IMR-90 (cell line): Measurements from ENCODE around the gene ADAMTSL2. TPM values are rescaled to one million over a fixed set of nuclear protein-coding genes. Genes with fewer than 3 reads are reported as not detected.

ENCODE experiments used
- ATAC-seq: fragments of 200-7000 bp; cut with Tn5 transposase; 2 replicates; pipeline ENCODE4 v1.9.1; 2020; ENCODE audit warnings: low read depth, mild to moderate bottlenecking, moderate library complexity
- BruUV-seq: library from RNA; stranded (reverse); fragments of 400-500 nt; replicated peaks from 2 replicates; lab custom pipeline; 2021; lab: Mats Ljungman, UMichigan
- CTCF ChIA-PET: fragments of 300-600 bp; formaldehyde crosslinking; extraction: SDS; loops from one replicate; lab custom pipeline; 2021; ENCODE audit warnings: antibody characterized with exemption; lab: Yijun Ruan, JAX
- POLR2A ChIA-PET: fragments of 300-600 bp; sonication (Branson Sonifier 250); formaldehyde crosslinking; loops from one replicate; lab custom pipeline; 2022; ENCODE audit warnings: antibody characterized with exemption; ENCODE audit not compliant: unreplicated experiment; lab: Charles Lee
- DNase-seq: peaks from one replicate; pipeline ENCODE4 v3.0.0; 2013
- H2AFZ ChIP-seq: replicated peaks from 2 replicates; pipeline ENCODE3; 2013; ENCODE audit warnings: low read length, mild to moderate bottlenecking; ENCODE audit not compliant: poor library complexity
- H2AK5ac ChIP-seq: 2 replicates; pipeline ENCODE4 v1.6.1; 2013; ENCODE audit warnings: low read depth, low read length, inconsistent platforms
- H2AK9ac ChIP-seq: replicated peaks from 2 replicates; pipeline ENCODE3; 2013; ENCODE audit warnings: mild to moderate bottlenecking, low read depth, low read length, moderate library complexity; ENCODE audit not compliant: poor library complexity
- H2BK120ac ChIP-seq: 2 replicates; pipeline ENCODE4 v1.6.1; 2013; ENCODE audit warnings: low read depth, low read length, inconsistent platforms
- H2BK15ac ChIP-seq: 3 replicates; pipeline ENCODE4 v1.6.1; 2013; ENCODE audit warnings: low read depth, low read length, inconsistent platforms
- H2BK20ac ChIP-seq: 2 replicates; pipeline ENCODE4 v1.6.1; 2013; ENCODE audit warnings: low read depth, mild to moderate bottlenecking, inconsistent platforms, low read length, moderate library complexity
- H2BK5ac ChIP-seq: 2 replicates; pipeline ENCODE4 v1.6.1; 2013; ENCODE audit warnings: mild to moderate bottlenecking, low read depth, low read length, inconsistent platforms; ENCODE audit not compliant: poor library complexity, severe bottlenecking
- H3K14ac ChIP-seq: replicated peaks from 2 replicates; pipeline ENCODE4 v1.6.1; 2013; ENCODE audit warnings: low read depth, low read length, inconsistent platforms
- H3K18ac ChIP-seq: 2 replicates; pipeline ENCODE4 v1.6.1; 2013; ENCODE audit warnings: low read depth, low read length, control low read depth
- H3K23ac ChIP-seq: 2 replicates; pipeline ENCODE4 v1.6.1; 2013; ENCODE audit warnings: low read depth, low read length, inconsistent platforms
- H3K27ac ChIP-seq: 2 replicates; pipeline ENCODE4 v1.5.1; 2013; ENCODE audit warnings: mild to moderate bottlenecking, control low read depth, low read length; ENCODE audit not compliant: insufficient read depth
- H3K27me3 ChIP-seq: 2 replicates; pipeline ENCODE4 v1.6.1; 2013; ENCODE audit warnings: low read length; ENCODE audit not compliant: control insufficient read depth, insufficient read depth
- H3K36me3 ChIP-seq: 2 replicates; pipeline ENCODE4 v1.6.1; 2013; ENCODE audit warnings: low read length, mixed read lengths; ENCODE audit not compliant: control insufficient read depth, insufficient read depth
- H3K4ac ChIP-seq: 2 replicates; pipeline ENCODE4 v1.6.1; 2013; ENCODE audit warnings: low read depth, low read length, inconsistent platforms
- H3K4me1 ChIP-seq: 2 replicates; pipeline ENCODE4 v1.6.1; 2013; ENCODE audit warnings: low read length, mixed read lengths; ENCODE audit not compliant: control insufficient read depth, insufficient read depth
- H3K4me2 ChIP-seq: 2 replicates; pipeline ENCODE4 v1.6.1; 2013; ENCODE audit warnings: low read depth, mild to moderate bottlenecking, control low read depth, low read length, moderate library complexity
- H3K4me3 ChIP-seq: 2 replicates; pipeline ENCODE4 v1.5.1; 2013; ENCODE audit warnings: low read depth, mild to moderate bottlenecking, control low read depth, low read length, moderate library complexity; ENCODE audit not compliant: insufficient read depth
- H3K56ac ChIP-seq: 2 replicates; pipeline ENCODE4 v1.6.1; 2013; ENCODE audit warnings: low read length, inconsistent platforms; ENCODE audit not compliant: insufficient read depth; ENCODE audit errors: extremely low read depth
- H3K79me1 ChIP-seq, 2 experiments: 2 replicates each; pipeline ENCODE4 v1.6.1; 2013; ENCODE audit warnings: low read length in 2 of 2, inconsistent platforms in 1 of 2, low read depth in 1 of 2
- H3K9ac ChIP-seq: 2 replicates; pipeline ENCODE4 v1.6.1; 2013; ENCODE audit warnings: low read depth, low read length, control low read depth
- H3K9me1 ChIP-seq: 2 replicates; pipeline ENCODE4 v1.6.1; 2013; ENCODE audit warnings: low read length, inconsistent platforms; ENCODE audit not compliant: insufficient read depth
- H3K9me3 ChIP-seq: 2 replicates; pipeline ENCODE4 v1.6.1; 2013; ENCODE audit warnings: low read length; ENCODE audit not compliant: control insufficient read depth, insufficient read depth
- H4K20me1 ChIP-seq: 2 replicates; pipeline ENCODE4 v1.6.1; 2013; ENCODE audit warnings: low read length, inconsistent platforms; ENCODE audit not compliant: insufficient read depth
- H4K5ac ChIP-seq: 2 replicates; pipeline ENCODE4 v1.6.1; 2013; ENCODE audit warnings: mild to moderate bottlenecking, low read depth, low read length, control low read depth
- H4K8ac ChIP-seq, 2 experiments: 2 replicates each; pipeline ENCODE4 v1.6.1; 2013; ENCODE audit warnings: low read depth in 2 of 2, low read length in 2 of 2, control low read depth in 1 of 2, inconsistent platforms in 1 of 2
- H4K91ac ChIP-seq: 2 replicates; pipeline ENCODE4 v1.6.1; 2013; ENCODE audit warnings: low read depth, low read length, inconsistent platforms; ENCODE audit not compliant: insufficient read depth
- CHD1 ChIP-seq: IDR thresholded peaks from 2 replicates; pipeline ENCODE4 v1.6.1; 2012; ENCODE audit warnings: low read depth, low read length, improper control_type of control experiment
- CTCF ChIP-seq: conservative IDR thresholded peaks from 2 replicates; pipeline ENCODE4 v1.5.1; 2012; ENCODE audit warnings: mild to moderate bottlenecking, low read depth, low read length, improper control_type of control experiment
- ELK1 ChIP-seq: fragments of 150-350 bp; IDR thresholded peaks from 2 replicates; pipeline ENCODE4 v1.6.1; 2016; ENCODE audit warnings: low read depth, mild to moderate bottlenecking, low read length, moderate library complexity, borderline replicate concordance
- MAFK ChIP-seq: IDR thresholded peaks from 2 replicates; pipeline ENCODE4 v1.6.1; 2012; ENCODE audit warnings: low read depth, low read length, improper control_type of control experiment
- MAZ ChIP-seq: IDR thresholded peaks from 2 replicates; pipeline ENCODE4 v1.6.1; 2012; ENCODE audit warnings: low read depth, mild to moderate bottlenecking, low read length, improper control_type of control experiment, moderate library complexity, borderline replicate concordance
- WGBS, 2 experiments: methylation state at CpG; one replicate each; pipeline versions ENCODE4 v1.1.5 to v1.1.7; 2013; ENCODE audit warnings: missing lambda C conversion rate in 2 of 2; ENCODE audit not compliant: insufficient read length in 1 of 2; ENCODE audit errors: extremely low coverage in 2 of 2; 5-methylcytosine and 5-hydroxymethylcytosine counted together
- dilution Hi-C: fragments of 300-500 bp; cut with HindIII; formaldehyde crosslinking; loops from one replicate; pipeline ENCODE4 v1.14.3; 2018; ENCODE audit warnings: low sequenced_read_pairs; ENCODE audit not compliant: unreplicated experiment
- in situ Hi-C: fragments of 300-500 bp; cut with MboI; formaldehyde crosslinking; loops from 3 replicates; pipeline ENCODE4 v1.14.3; 2019; ENCODE audit warnings: low sequenced_read_pairs, inconsistent platforms, mixed read lengths
- intact Hi-C: fragments of 100-400 bp; cut with micrococcal nuclease; formaldehyde crosslinking; loops from 2 replicates; pipeline ENCODE4 v1.10.0; 2022
- polyA plus RNA-seq, 3 experiments: library from polyadenylated mRNA; depleted of rRNA; stranded (reverse); fragments of >200 nt; gene quantifications; 2 replicates each; pipeline ENCODE4 v1.2.3, GENCODE V29; 2012; ENCODE audit warnings: low replicate concordance in 1 of 3
- total RNA-seq: library from RNA; depleted of rRNA; stranded (reverse); fragments of >200 nt; gene quantifications from 2 replicates; pipeline ENCODE4 v1.2.3, GENCODE V29; 2012

ADAMTSL2 gene
- total and polyA plus RNA-seq, 2 of the 4 experiments (the other 2 are of a cell fraction): not detected

DNA sequence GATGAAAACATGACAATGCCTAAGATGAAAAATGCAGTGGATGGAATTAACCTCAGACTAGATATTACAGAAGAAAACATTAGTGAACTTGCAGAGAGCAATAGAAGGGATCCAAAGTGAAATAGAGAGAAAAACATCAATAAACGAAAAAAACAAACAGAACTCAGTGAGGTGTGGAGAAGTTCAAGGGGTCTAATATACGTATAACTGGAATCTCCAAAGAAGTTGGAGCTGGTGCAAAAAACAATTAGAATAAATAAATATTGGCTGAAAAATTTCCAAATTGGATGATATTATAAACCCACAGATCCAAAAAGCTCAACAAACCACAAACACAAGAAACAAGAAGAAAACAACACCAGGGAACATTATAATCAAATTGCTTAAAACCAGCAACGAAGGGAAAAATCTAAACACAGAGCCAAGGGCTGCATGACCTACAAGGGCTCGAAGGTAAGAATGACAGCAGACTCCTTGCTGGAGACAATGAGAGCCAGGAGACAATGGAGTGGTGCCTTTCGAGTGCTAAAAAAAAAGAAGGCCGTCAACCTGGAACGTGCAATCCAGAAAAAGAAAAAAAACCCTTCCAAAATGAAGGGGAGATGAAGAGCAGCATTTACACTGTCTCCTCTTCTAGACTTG is 62.9 kb downstream of the ADAMTSL2 start:
- no peak for ATAC-seq
- no peak overlapping the region for H2BK5ac ChIP-seq
- dilution Hi-C loops: no loop called here

More for the DNA sequence above, 62.9 kb downstream of the ADAMTSL2 start:
- Histone ChIP-seq H3K4ac (no peak overlapping the region), H2AK5ac (no peak overlapping the region), H3K18ac (no peak overlapping the region), H3K14ac (no peak overlapping the region), H3K27me3 (peaks cover 19% of the 10 kb centered on the region), H2AK9ac (no peak overlapping the region), H4K5ac (no peak overlapping the region), H3K9me1 (no peaks in the 10 kb centered on the region), H4K8ac (no peak overlapping the region), H3K27ac (no peak overlapping the region), H3K36me3 (no peaks in the 10 kb centered on the region), H3K9me3 (peaks cover 20% of the 10 kb centered on the region), H3K23ac (no peak overlapping the region), H3K4me2 (no peak overlapping the region), H2BK120ac (no peak overlapping the region), H2BK15ac (no peak overlapping the region), H3K9ac (no peak overlapping the region), H3K4me1 (no peaks in the 10 kb centered on the region), H3K4me3 (no peak overlapping the region), H4K91ac (no peak overlapping the region), H3K56ac (no peak overlapping the region), H2BK20ac (no peak overlapping the region), H4K20me1 (no peaks in the 10 kb centered on the region), H2AFZ (no peak overlapping the region), H3K79me1 (no peaks in the 10 kb centered on the region)
- DNase-seq: no peak
- no peak for TF ChIP-seq ELK1
- TF ChIP-seq CHD1: no peak
- TF ChIP-seq MAFK: no peak
- no peak for TF ChIP-seq MAZ
- no peak for TF ChIP-seq CTCF
- intact Hi-C loops: no loop called here
- POLR2A ChIA-PET: no interaction called here
- in situ Hi-C loops: no loop called here
- CTCF ChIA-PET: no interaction called here
- WGBS, 2 experiments: 60% methylated on average over 1 of the region's 7 CpGs; no CpG with 5 or more reads in 1 of the 2 experiments
- no TSS peak for BruUV-seq
